SW 1271 (cell line): ENCODE data around the gene ATXN1L.
"Not testable (repeated sequence)": the region's sequence is repeated elsewhere in the genome, so short reads cannot be mapped to it uniquely, and the experiment has no call there.

ENCODE experiments used
- DNase-seq, 2 experiments: peaks; one replicate each; lab custom pipeline; 2025; lab: John Stamatoyannopoulos, UW

The ATXN1L gene

GRCh38 chr16:71894921-71895678 lies 49.3 kb downstream of the ATXN1L start, which contains the start of gene IST1:
TSS of gene IST1 (plus strand) at chr16:71895531. CDS start at chr16:71915641, 20,110 bp downstream.
- peak; percentile 93 to 96 for DNase-seq

DNA sequence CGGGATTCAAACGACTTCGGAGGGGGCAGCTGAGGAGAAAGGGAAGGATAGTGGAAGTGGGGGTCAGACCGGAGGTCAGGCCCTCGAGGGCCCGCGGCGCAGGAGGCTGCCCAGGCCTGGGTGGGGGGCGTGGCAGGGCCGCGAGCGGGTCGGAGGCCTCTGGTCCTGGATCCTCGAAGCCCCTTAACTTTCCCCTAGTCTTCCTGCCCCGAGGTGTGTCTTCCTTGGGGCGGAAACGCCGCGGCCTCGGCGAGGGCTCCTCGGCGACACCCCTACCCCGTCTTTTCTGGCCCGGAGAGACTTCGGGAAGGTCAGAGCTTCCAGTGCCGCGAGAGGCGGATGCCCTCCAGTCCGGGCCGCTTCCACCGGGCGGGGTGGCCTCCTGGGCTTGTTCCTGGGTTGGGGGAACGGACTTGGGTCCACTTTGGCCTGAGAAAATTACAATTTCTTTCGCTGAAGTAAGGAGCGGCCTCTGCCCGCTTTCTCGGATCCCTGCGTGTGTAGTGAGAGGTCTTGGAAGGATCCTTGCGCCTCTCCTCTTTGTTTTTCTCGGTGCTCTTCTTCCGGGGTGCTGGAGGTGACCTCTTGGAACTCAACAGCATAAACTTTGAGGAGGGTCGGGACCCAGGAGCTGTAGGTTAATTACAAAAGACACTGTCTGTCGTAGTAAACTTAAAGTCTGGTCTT lies 50.0 kb downstream of the ATXN1L start:
- peak in 1 of 2 experiments; percentile 15 for DNase-seq

DNA sequence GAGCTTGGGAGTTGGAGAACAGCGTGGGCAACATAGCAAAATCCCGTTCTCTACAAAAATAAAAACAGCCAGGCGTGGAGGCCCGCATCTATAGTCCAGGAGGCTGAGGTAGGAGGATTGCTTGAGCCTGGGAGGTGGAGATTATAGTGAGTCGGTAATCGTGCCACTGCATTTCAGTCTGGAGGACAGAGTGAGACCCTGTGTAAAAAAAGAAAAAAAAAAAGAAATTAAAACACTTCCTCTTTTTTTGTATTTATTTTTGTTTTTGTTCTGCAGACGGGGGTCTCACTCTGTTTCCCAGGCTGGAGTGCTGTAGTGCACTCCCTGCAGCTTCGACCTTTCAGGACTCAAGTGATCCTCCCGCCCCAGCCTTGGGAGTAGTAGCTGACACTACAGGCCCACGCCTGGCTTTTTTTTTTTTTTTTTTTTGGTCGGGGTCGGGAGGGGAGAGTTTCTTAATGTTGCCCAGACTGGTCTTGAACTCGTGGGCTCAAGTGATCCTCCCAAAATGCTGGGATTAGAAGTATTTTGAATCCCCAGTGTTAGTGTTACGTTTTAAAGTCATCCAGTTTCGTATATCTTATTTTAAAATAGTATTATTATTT lies 51.1 kb downstream of the ATXN1L start:
- no peak for DNase-seq

GRCh38 chr16:71899171-71899570 lies 53.4 kb downstream of the ATXN1L start:
- no peak for DNase-seq

DNA sequence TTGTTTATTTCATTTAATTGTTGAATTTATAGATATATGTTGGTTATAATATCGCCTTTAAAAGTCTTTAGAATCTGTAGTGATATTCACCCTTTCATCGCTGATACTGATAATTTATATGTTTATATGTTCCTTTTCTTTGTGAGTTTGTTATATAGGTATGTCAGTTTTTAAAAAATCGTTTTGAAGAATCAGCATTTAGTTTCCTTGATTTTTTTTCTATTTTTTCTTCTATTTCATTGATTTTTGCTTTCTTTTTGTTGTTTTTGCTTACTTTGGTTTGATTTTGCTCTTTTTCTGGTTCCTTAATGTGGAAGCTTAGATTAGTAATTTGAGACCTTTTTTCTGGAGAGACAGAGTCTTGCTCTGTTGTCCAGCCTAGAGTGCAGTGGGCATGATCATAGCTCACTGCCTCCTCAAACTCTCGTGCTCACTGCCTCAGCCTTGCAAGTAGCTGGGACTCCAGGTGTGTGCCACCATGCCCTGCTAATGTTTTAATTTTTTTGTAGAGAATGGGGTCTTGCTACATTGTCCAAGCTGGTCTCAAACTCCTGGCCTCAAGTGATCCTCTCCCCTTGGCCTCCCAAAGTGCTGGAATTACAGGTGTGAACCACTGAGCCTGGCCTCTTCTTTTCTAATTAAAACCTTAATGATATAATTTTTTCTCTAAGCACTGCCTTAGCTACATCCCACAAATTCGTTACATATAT lies 57.0 kb downstream of the ATXN1L start:
- no peak for DNase-seq

- DNase-seq = no peak
Measured at GRCh38 chr16:71903608-71904007, 57.8 kb downstream of the ATXN1L start.

DNA sequence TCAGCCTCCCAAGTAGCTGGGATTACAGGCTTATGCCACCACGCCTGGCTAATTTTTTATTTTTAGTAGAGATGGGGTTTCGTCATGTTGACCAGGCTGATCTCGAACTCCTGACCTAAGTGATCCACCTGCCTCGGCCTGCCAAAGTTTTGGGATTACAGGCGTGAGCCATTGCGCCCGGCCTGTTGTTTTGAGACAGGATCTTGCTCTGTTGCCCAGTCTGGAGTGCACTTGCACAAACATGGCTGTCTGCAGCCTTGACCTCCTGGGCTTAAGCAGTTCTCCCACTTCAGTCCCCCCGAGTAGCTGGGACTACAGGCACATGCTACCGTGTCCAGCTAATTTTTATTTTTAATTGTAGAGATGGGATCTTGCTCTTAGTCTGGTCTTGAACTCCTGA lies 58.5 kb downstream of the ATXN1L start:
- DNase-seq = no peak

- not testable (repeated sequence) for DNase-seq
Measured at GRCh38 chr16:71905765-71906164, 60.0 kb downstream of the ATXN1L start.
